Skeletal muscle tissue (tissue), 4 donors: ENCODE measurements around the gene CREBRF. TPM values are rescaled to one million over a fixed set of nuclear protein-coding genes. Genes with fewer than 3 reads are reported as not detected.

Experiments
- H3K27ac ChIP-seq: one replicate; pipeline ENCODE4 v1.7.0; 2013; ENCODE audit warnings: mild to moderate bottlenecking, low read depth, low read length, inconsistent platforms
- H3K27me3 ChIP-seq, 3 donors: one replicate each; pipeline ENCODE4 v1.7.0; 2013; ENCODE audit warnings: low read length in 3 of 3; ENCODE audit not compliant: control insufficient read depth in 3 of 3, insufficient read depth in 3 of 3
- H3K36me3 ChIP-seq, 3 donors: one replicate each; pipeline ENCODE4 v1.7.0; 2013; ENCODE audit warnings: low read length in 3 of 3; ENCODE audit not compliant: control insufficient read depth in 3 of 3, insufficient read depth in 3 of 3
- H3K4me1 ChIP-seq, 3 donors: one replicate each; pipeline ENCODE4 v1.7.0; 2013; ENCODE audit warnings: low read length in 3 of 3, mild to moderate bottlenecking in 3 of 3; ENCODE audit not compliant: control insufficient read depth in 3 of 3, insufficient read depth in 3 of 3
- H3K4me3 ChIP-seq, 3 donors: one replicate each; pipeline ENCODE4 v1.7.0; 2013; ENCODE audit warnings: low read length in 3 of 3
- H3K9ac ChIP-seq, 3 donors: one replicate each; pipeline ENCODE4 v1.7.0; 2013; ENCODE audit warnings: low read length in 3 of 3, mild to moderate bottlenecking in 3 of 3, moderate library complexity in 2 of 3, low read depth in 1 of 3
- H3K9me3 ChIP-seq, 3 donors: one replicate each; pipeline ENCODE4 v1.7.0; 2013; ENCODE audit warnings: low read length in 3 of 3; ENCODE audit not compliant: control insufficient read depth in 3 of 3
- total RNA-seq: library from RNA; depleted of rRNA; stranded (reverse); fragments of >200 nt; gene quantifications from one replicate; pipeline ENCODE4 v1.2.3, GENCODE V29; 2014
- donor health status: Osteomylitis.

CREBRF gene
- total RNA-seq, 1 donor from 2014 or later, result 12.0 TPM

DNA sequence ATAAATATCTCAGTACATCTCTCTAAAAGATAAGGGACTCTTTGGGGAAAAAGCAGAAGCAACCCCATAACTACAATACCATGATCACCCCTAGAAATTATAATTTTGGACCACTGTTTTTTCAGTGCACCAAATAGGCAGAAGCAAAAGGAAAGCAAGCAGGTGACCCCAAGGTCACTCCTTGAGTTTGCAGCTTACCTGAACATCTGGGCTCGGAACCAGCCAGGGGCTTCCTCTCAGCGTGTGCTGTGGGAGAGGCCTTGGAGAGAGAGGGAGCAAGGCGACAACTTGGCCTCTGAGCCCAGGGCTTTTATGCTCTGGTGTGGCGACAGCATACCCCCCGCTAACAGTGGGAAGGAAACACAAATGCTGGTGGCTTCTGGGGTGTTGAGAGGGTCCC lies 105.0 kb downstream of the CREBRF start:
- peaks cover 0 to 9% (median 7%) of the 10 kb centered on the region in 3 donors for H3K4me1 ChIP-seq
- no peaks in the 10 kb centered on the region for H3K9me3 ChIP-seq
- H3K4me3 ChIP-seq, result no peak overlapping the region
- H3K36me3 ChIP-seq, result peaks cover 38 to 47% (median 40%) of the 10 kb centered on the region in 3 donors
- no peak overlapping the region for H3K27ac ChIP-seq
- no peak overlapping the region for H3K9ac ChIP-seq
- H3K27me3 ChIP-seq, result no peaks in the 10 kb centered on the region

DNA sequence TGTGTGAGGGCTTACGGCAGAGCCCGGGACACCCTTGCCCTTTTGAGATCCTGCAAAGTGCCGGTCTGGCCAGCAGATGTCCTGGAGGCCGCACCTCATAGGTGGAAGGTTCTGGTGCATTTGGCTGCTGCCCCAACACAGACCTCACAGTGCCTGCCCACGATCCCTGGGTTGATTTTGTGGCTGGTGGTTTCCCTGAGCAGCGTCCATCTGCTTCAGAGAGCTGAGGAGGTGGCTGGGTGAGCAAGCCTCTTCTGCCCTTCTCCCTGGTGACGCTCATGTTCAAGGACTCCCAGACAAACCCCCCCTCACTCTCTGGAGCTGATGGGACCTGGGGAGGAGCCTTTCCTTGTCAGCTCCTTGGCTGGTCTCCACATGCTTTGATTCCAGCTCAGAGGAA lies 107.1 kb downstream of the CREBRF start:
- H3K27ac ChIP-seq, result no peak overlapping the region
- peaks cover 34 to 45% (median 38%) of the 10 kb centered on the region in 3 donors for H3K36me3 ChIP-seq
- no peak overlapping the region for H3K9ac ChIP-seq
- no peaks in the 10 kb centered on the region for H3K9me3 ChIP-seq
- no peak overlapping the region for H3K4me3 ChIP-seq
- H3K27me3 ChIP-seq, result no peaks in the 10 kb centered on the region
- H3K4me1 ChIP-seq, result peaks cover 0 to 9% (median 7%) of the 10 kb centered on the region in 3 donors

DNA sequence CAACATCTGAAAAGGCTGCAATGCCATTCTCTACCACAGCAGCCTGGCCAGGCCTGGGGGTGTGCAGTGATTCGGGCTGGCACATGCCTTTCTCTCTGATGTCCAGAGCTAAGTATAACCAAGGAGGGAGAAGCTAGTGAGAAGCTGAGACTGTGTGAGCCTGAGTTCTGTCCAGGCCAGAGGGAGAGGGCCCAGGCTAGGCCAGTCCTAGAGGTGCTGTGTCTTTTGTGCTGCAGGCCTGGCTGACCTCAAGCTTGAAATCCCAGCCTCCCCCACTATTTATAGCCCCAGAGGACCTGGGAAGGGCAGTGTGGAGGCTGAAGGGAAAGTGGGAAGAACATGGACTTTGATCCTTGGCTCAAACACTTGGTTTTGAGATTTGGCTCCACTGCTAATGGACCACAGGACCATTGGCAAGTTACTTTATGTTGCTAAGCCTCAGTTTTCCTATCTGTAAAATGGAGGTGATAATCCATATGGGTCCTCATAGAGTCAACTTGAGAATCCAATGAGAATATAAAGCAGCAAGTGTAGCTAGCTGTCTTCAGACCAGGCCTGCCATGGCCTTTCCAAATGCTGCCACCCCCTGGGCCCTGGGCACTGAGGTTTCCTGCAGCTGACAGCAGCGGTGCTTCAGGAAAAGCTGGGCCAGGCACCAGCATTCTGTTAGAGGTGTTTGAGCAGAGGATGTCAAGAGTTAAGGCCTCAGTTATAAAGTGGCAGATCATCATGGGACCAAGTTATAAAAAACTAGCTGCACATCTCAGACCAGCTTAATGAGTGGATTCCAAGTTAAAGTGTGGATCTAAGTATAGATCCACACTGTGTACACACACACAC lies 109.2 kb downstream of the CREBRF start:
- Histone ChIP-seq H3K4me3 (no peak overlapping the region), H3K27me3 (no peaks in the 10 kb centered on the region), H3K27ac (no peak overlapping the region), H3K4me1 (peaks cover 0 to 9% (median 7%) of the 10 kb centered on the region in 3 donors), H3K9me3 (no peaks in the 10 kb centered on the region), H3K36me3 (peaks cover 22 to 33% (median 25%) of the 10 kb centered on the region in 3 donors), H3K9ac (no peak overlapping the region)

DNA sequence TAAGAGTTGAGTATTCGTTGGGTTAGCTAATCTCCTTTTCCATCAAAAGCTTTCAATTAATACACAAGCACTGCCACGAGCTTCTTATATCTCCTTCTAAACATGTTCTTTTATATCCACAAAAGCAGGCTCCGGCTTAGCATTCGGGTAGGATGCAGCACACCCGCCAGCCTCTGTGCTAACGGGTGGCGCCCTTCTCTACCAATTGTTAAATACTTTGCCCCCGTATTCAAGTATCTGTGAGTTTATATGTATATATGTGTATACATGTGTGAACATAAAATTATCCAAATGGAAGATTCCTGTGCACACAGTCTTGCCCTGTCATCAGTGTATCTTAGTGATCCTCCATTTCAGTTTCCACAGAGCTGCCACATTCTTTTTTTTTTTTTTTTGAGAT lies 116.0 kb downstream of the CREBRF start:
- H3K9ac ChIP-seq, result no peak overlapping the region

DNA sequence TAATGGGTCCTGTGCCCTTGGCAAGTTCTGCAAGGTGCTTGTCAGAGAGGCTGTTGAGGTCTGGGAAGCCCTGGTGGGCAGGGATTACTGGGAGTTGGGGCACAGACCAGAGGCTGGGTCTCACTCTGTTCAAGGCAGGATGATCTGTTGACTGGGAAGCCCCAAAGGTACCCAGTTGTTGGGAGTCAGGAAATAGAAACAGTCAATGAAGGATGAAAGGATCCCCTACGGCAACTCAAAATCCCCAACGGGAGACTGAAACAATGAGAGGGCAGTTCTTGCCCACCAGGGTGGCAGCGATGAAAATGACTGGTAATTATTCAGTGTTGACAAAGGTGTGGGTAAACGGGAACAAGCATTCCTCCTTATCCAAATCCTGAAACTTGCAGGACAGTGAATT lies 119.4 kb downstream of the CREBRF start:
- no peak overlapping the region for H3K9ac ChIP-seq
- peaks cover 0 to 9% (median 0%) of the 10 kb centered on the region in 3 donors for H3K27me3 ChIP-seq
- no peaks in the 10 kb centered on the region for H3K4me1 ChIP-seq
- no peak overlapping the region for H3K4me3 ChIP-seq
- no peaks in the 10 kb centered on the region for H3K36me3 ChIP-seq
- H3K27ac ChIP-seq, result no peak overlapping the region
- no peaks in the 10 kb centered on the region for H3K9me3 ChIP-seq

More for the DNA sequence above, 116.0 kb downstream of the CREBRF start:
- Histone ChIP-seq H3K27me3 (peaks cover 0 to 7% (median 0%) of the 10 kb centered on the region in 3 donors), H3K9me3 (no peaks in the 10 kb centered on the region), H3K27ac (no peak overlapping the region), H3K4me1 (no peaks in the 10 kb centered on the region), H3K4me3 (no peak overlapping the region), H3K36me3 (no peaks in the 10 kb centered on the region)

DNA sequence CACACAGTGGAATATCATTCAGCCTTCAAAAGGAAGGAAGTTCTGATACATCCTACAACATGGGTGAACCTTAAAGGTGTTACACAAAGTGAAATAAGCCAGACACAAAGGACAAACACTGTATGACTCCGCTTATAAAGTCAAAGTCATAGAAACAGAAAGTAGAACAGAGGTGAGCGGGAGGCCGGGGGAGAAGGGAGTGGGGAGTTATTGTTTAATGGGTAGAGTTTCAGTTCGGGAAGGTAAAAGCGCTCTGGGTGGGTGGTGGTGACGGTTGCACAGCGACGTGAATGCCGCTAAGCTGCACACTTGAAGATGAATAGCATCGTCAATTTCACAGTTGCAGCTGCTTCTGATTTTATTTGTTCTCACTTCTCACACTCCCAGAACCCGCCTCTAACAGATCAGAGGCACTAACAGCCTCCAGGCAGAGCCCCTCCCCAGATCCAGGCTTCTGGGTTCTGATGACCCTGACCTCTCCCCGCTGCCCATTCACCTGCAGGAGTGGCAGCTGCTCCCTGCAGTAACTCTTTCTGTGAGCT lies 122.3 kb downstream of the CREBRF start:
- Histone ChIP-seq H3K27ac (no peak overlapping the region), H3K36me3 (no peaks in the 10 kb centered on the region), H3K4me1 (no peaks in the 10 kb centered on the region), H3K27me3 (peaks cover 0 to 9% (median 0%) of the 10 kb centered on the region in 3 donors), H3K9ac (no peak overlapping the region), H3K9me3 (no peaks in the 10 kb centered on the region), H3K4me3 (no peak overlapping the region)

DNA sequence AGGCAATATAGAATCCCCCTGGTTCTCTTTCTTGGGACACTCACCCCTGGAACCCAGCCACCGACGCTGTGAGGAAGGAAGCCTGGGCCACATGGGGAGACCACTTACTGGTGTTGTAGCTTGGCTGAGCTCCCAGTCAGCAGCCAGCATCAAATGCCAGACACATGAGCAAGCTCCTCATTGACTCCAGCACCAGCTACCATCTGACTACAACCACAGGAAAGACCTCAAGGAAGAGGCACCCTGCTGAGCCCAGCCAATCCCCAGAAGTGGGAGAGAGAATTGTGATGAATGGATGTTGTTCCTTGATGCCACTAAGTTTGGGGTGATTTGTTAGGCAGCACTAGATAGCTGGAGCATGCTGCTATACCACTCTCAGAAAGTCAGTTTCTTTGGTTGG lies 124.2 kb downstream of the CREBRF start:
- H3K36me3 ChIP-seq, result no peaks in the 10 kb centered on the region
- no peaks in the 10 kb centered on the region for H3K9me3 ChIP-seq
- H3K4me3 ChIP-seq, result no peak overlapping the region
- H3K27me3 ChIP-seq, result peaks cover 0 to 4% (median 0%) of the 10 kb centered on the region in 3 donors
- H3K9ac ChIP-seq, result no peak overlapping the region
- H3K27ac ChIP-seq, result no peak overlapping the region
- H3K4me1 ChIP-seq, result no peaks in the 10 kb centered on the region

DNA sequence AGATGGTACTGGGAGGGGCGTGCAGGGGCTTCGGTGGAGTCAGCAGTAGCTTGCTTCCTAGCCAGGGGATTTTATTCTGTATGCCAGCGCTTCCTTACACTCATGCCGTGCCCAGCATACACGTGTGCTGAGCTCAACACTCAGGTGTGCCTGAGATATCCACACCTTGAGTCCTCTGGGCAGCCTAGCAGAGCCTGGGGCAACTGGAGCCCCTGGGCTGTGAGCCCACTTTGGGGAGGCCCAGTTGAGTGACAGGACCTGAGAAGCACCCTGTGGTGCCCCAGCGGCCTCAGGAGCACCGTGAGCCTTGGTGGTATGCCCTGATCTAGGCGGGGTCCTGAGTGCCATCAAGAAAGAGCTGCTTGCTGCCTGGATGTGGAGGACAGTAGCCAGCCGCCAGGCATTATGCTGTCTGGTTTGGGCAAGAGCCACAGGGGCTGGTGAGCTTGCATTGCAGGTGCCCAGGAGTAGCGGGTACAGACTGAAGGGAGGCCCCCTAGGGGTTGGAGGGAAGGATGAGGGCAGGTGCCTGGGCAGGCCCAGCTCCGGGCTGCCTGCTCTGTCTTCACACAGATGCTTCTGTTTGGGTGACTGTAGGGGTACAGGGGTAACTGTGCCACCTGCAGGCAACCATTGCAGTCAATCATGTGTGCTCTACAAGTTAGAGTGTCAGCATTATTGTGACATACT lies 131.0 kb downstream of the CREBRF start:
- Histone ChIP-seq H3K4me1 (no peaks in the 10 kb centered on the region), H3K27me3 (no peaks in the 10 kb centered on the region), H3K36me3 (no peaks in the 10 kb centered on the region), H3K27ac (no peak overlapping the region), H3K9me3 (no peaks in the 10 kb centered on the region), H3K4me3 (no peak overlapping the region), H3K9ac (no peak overlapping the region)

DNA sequence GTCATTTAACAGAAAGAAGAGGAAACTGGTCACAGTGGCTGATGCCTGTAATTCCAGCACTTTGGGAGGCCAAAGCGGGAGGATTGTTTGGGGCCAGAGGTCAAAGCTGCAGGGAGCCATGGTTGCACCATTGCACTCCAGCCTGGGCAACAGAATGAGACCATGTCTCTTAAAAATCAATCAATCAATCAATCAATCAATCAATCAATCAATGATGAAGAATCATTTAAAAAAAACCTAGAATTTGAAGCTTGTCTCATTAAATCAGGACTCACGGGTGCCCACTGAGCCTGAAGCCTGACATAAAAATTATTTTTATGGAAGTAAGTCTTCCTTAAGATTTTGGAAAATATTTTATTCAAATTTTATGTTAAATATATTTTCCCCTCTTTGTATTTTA lies 132.1 kb downstream of the CREBRF start:
- Histone ChIP-seq H3K9ac (no peak overlapping the region), H3K9me3 (no peaks in the 10 kb centered on the region), H3K4me1 (no peaks in the 10 kb centered on the region), H3K4me3 (no peak overlapping the region), H3K36me3 (no peaks in the 10 kb centered on the region), H3K27ac (no peak overlapping the region), H3K27me3 (peaks cover 0 to under 1% (median 0%) of the 10 kb centered on the region in 3 donors)
